Skeletal muscle cell (primary cell): Measurements from ENCODE around the gene ZBTB1.
"Not testable (repeated sequence)": the region's sequence is repeated elsewhere in the genome, so short reads cannot be mapped to it uniquely, and the experiment has no call there.

Experiments
- DNase-seq: peaks from one replicate; pipeline ENCODE4 v3.0.0-alpha.2; 2010; ENCODE audit warnings: low read depth
- H3K4me3 ChIP-seq: 2 replicates; pipeline ENCODE4 v1.5.1; 2011; ENCODE audit warnings: low read depth, mild to moderate bottlenecking, control low read depth, low read length, moderate library complexity

ZBTB1 gene

GRCh38 chr14:64558216-64558615 lies 53.6 kb downstream of the ZBTB1 start:
- not testable (repeated sequence) for H3K4me3 ChIP-seq, DNase-seq

- no peak overlapping the region for H3K4me3 ChIP-seq
- DNase-seq = no peak
These were observed 57.1 kb downstream of the ZBTB1 start for GRCh38 chr14:64561631-64562030.

- no peak for DNase-seq
- no peak overlapping the region for H3K4me3 ChIP-seq
These were observed 57.9 kb downstream of the ZBTB1 start for GRCh38 chr14:64562436-64562835.

GRCh38 chr14:64563696-64564095 lies 59.1 kb downstream of the ZBTB1 start:
- no peak overlapping the region for H3K4me3 ChIP-seq
- no peak for DNase-seq

- no peak overlapping the region for H3K4me3 ChIP-seq
- DNase-seq = no peak
These were observed 62.1 kb downstream of the ZBTB1 start for GRCh38 chr14:64566651-64567122.

GRCh38 chr14:64569138-64569631 lies 64.6 kb downstream of the ZBTB1 start:
- no peak overlapping the region for H3K4me3 ChIP-seq
- peak; percentile 36 for DNase-seq

- H3K4me3 ChIP-seq, DNase-seq: not testable (repeated sequence)
These were observed 65.1 kb downstream of the ZBTB1 start for GRCh38 chr14:64569646-64570045.

GRCh38 chr14:64572386-64573104 lies 68.0 kb downstream of the ZBTB1 start:
- no peak for DNase-seq

GRCh38 chr14:64573109-64573508 lies 68.5 kb downstream of the ZBTB1 start:
- DNase-seq = no peak
- no peak overlapping the region for H3K4me3 ChIP-seq

More at GRCh38 chr14:64572386-64573104, 68.0 kb downstream of the ZBTB1 start:
- H3K4me3 ChIP-seq = no peak overlapping the region
